ENCODE results near the gene MYOCOS.

The MYOCOS gene

GRCh38 chr1:171622152-171622462, at the start of gene MYOCOS:
Gene MYOCOS, plus strand, starts transcription at chr1:171622243. Its CDS starts 1,641 bp downstream, at chr1:171623884.
- Histone ChIP-seq H3K36me3 (ENCODE audit: low read depth) (no peaks in the 10 kb centered on the region), H3K4me1 (ENCODE audit: insufficient read depth, poor library complexity, severe bottlenecking) (no peaks in the 10 kb centered on the region), H3K27ac (ENCODE audit: poor library complexity, severe bottlenecking) (no peak within 1 kb of the TSS), H3K27me3 (ENCODE audit: insufficient read depth, poor library complexity, severe bottlenecking) (no peaks in the 10 kb centered on the region), H3K4me3 (ENCODE audit: severe bottlenecking) (no peak within 1 kb of the TSS), H3K9me3 (ENCODE audit: severe bottlenecking) (no peaks in the 10 kb centered on the region)
- no peak for DNase-seq (ENCODE audit: low spot score)
- TF ChIP-seq CTCF (IDR thresholded peaks at IDR 0.05; ENCODE audit: poor library complexity, severe bottlenecking): no peak
- no peak for ATAC-seq (ENCODE audit: low read depth)

- Histone ChIP-seq H3K27ac (ENCODE audit: poor library complexity, severe bottlenecking) (no peak overlapping the region), H3K4me3 (ENCODE audit: severe bottlenecking) (no peak overlapping the region), H3K36me3 (ENCODE audit: low read depth) (peaks cover 97% of the 10 kb centered on the region), H3K4me1 (ENCODE audit: insufficient read depth, poor library complexity, severe bottlenecking) (no peaks in the 10 kb centered on the region), H3K27me3 (ENCODE audit: insufficient read depth, poor library complexity, severe bottlenecking) (no peaks in the 10 kb centered on the region), H3K9me3 (ENCODE audit: severe bottlenecking) (no peaks in the 10 kb centered on the region)
- TF ChIP-seq CTCF (IDR thresholded peaks at IDR 0.05; ENCODE audit: poor library complexity, severe bottlenecking): no peak
- ATAC-seq (ENCODE audit: low read depth): no peak
- DNase-seq (ENCODE audit: low spot score): no peak
These were observed 45.9 kb upstream of the MYOCOS start for GRCh38 chr1:171576144-171576543.

GRCh38 chr1:171581226-171581625, 40.8 kb upstream of the MYOCOS start:
- no peak overlapping the region for H3K4me3 ChIP-seq (ENCODE audit: severe bottlenecking)
- ATAC-seq (ENCODE audit: low read depth): no peak
- H3K9me3 ChIP-seq (ENCODE audit: severe bottlenecking): no peaks in the 10 kb centered on the region
- H3K27ac ChIP-seq (ENCODE audit: poor library complexity, severe bottlenecking): no peak overlapping the region
- peaks cover 8% of the 10 kb centered on the region for H3K4me1 ChIP-seq (ENCODE audit: insufficient read depth, poor library complexity, severe bottlenecking)
- DNase-seq (ENCODE audit: low spot score): no peak
- TF ChIP-seq CTCF (IDR thresholded peaks at IDR 0.05; ENCODE audit: poor library complexity, severe bottlenecking): no peak
- H3K36me3 ChIP-seq (ENCODE audit: low read depth): peaks cover 93% of the 10 kb centered on the region
- H3K27me3 ChIP-seq (ENCODE audit: insufficient read depth, poor library complexity, severe bottlenecking): no peaks in the 10 kb centered on the region

GRCh38 chr1:171581766-171582165, 40.3 kb upstream of the MYOCOS start:
- H3K27me3 ChIP-seq (ENCODE audit: insufficient read depth, poor library complexity, severe bottlenecking): no peaks in the 10 kb centered on the region
- no peak for TF ChIP-seq CTCF (IDR thresholded peaks at IDR 0.05; ENCODE audit: poor library complexity, severe bottlenecking)
- peaks cover 8% of the 10 kb centered on the region for H3K4me1 ChIP-seq (ENCODE audit: insufficient read depth, poor library complexity, severe bottlenecking)
- no peak overlapping the region for H3K4me3 ChIP-seq (ENCODE audit: severe bottlenecking)
- H3K9me3 ChIP-seq (ENCODE audit: severe bottlenecking): no peaks in the 10 kb centered on the region
- H3K27ac ChIP-seq (ENCODE audit: poor library complexity, severe bottlenecking): no peak overlapping the region
- DNase-seq (ENCODE audit: low spot score) (no peak), ATAC-seq (ENCODE audit: low read depth) (no peak)
- H3K36me3 ChIP-seq (ENCODE audit: low read depth): peaks cover 93% of the 10 kb centered on the region

GRCh38 chr1:171582589-171582988, 39.5 kb upstream of the MYOCOS start:
- ATAC-seq (ENCODE audit: low read depth): no peak
- H3K36me3 ChIP-seq (ENCODE audit: low read depth): peaks cover 93% of the 10 kb centered on the region

More at GRCh38 chr1:171582589-171582988, 39.5 kb upstream of the MYOCOS start:
- no peak for TF ChIP-seq CTCF (IDR thresholded peaks at IDR 0.05; ENCODE audit: poor library complexity, severe bottlenecking)
- Histone ChIP-seq H3K4me3 (ENCODE audit: severe bottlenecking) (no peak overlapping the region), H3K4me1 (ENCODE audit: insufficient read depth, poor library complexity, severe bottlenecking) (peaks cover 8% of the 10 kb centered on the region), H3K27me3 (ENCODE audit: insufficient read depth, poor library complexity, severe bottlenecking) (no peaks in the 10 kb centered on the region), H3K9me3 (ENCODE audit: severe bottlenecking) (no peaks in the 10 kb centered on the region), H3K27ac (ENCODE audit: poor library complexity, severe bottlenecking) (no peak overlapping the region)
- no peak for DNase-seq (ENCODE audit: low spot score)
